Embryonic facial prominence (tissue), 1 donor: ENCODE data around the gene OR2T6.
"Not testable (repeated sequence)": the region's sequence is repeated elsewhere in the genome, so short reads cannot be mapped to it uniquely, and the experiment has no call there.

ENCODE experiments used
- DNase-seq: peaks from one replicate; pipeline ENCODE4 v3.0.0-alpha.2; 2016; ENCODE audit errors: extremely low spot score

OR2T6 gene

GRCh38 chr1:248433811-248434415 is 58.4 kb downstream of the OR2T6 start:
- DNase-seq = not testable (repeated sequence)

GRCh38 chr1:248434913-248435312 is 59.4 kb downstream of the OR2T6 start:
- DNase-seq = not testable (repeated sequence)

- DNase-seq = not testable (repeated sequence)
Measured at GRCh38 chr1:248436303-248436702, 60.8 kb downstream of the OR2T6 start.

GRCh38 chr1:248438668-248439067 is 63.1 kb downstream of the OR2T6 start:
- DNase-seq = not testable (repeated sequence)

GRCh38 chr1:248439283-248439682 is 63.7 kb downstream of the OR2T6 start:
- DNase-seq = not testable (repeated sequence)
